ENCODE data around the gene CLDN20.
"Not testable (repeated sequence)": the region's sequence is repeated elsewhere in the genome, so short reads cannot be mapped to it uniquely, and the experiment has no call there.

The CLDN20 gene

GRCh38 chr6:155223646-155224451 is 40.0 kb upstream of the CLDN20 start:
- no peak overlapping the region for H3K4me3 ChIP-seq
- TF ChIP-seq Cebpa-rat (IDR thresholded peaks at IDR 0.05): no peak
- H3K4me1 ChIP-seq: peaks cover 0 to 31% (median 4%) of the 10 kb centered on the region in 10 experiments; a peak in 9 of 20 replicates
- H3K27ac ChIP-seq: no peak overlapping the region
- no peaks in the 10 kb centered on the region for H3K36me3 ChIP-seq
- H3K9me3 ChIP-seq (replicated peaks in 1 of 11): no peaks in the 10 kb centered on the region
- H3K9ac ChIP-seq: no peak overlapping the region
- no peaks in the 10 kb centered on the region for H3K27me3 ChIP-seq
- peak overlapping the region in 5 of 11 experiments; percentile 5 to 20 (median 17); a peak in 4 of 22 replicates for H3K4me2 ChIP-seq
- no peaks in the 10 kb centered on the region for H4K20me1 ChIP-seq

DNA sequence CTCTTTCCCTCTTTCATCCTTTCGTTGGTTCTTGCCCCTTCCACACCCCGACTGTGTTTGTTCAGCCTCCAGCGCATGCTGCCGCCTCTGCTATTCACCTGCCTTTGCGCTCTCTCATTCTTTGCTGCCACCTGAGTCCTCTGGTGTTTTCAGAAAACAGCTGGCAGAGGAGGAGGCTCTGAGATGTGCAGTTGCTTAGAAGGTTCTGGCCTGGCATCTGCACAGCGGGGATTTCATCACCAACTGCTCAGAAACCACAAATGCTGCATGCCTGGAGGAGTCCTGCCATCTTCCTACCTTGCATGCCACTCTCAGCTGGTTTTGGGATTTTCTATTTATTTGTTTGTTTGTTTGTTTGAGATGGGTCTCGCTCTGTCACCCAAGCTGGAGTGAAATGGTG is 39.2 kb upstream of the CLDN20 start:
- peak overlapping the region in 4 of 11 experiments; percentile 9 to 20 (median 18); a peak in 1 of 22 replicates for H3K4me2 ChIP-seq
- H3K9me3 ChIP-seq (replicated peaks in 1 of 11): peaks cover 0 to 3% (median 0%) of the 10 kb centered on the region in 11 experiments; a peak in 6 of 22 replicates
- H3K27me3 ChIP-seq: no peaks in the 10 kb centered on the region
- TF ChIP-seq Cebpa-rat (IDR thresholded peaks at IDR 0.05): no peak
- no peak overlapping the region for H3K9ac ChIP-seq
- no peaks in the 10 kb centered on the region for H3K36me3 ChIP-seq
- no peak overlapping the region for H3K4me3 ChIP-seq
- H3K27ac ChIP-seq: no peak overlapping the region
- peaks cover 0 to 31% (median 4%) of the 10 kb centered on the region in 10 experiments; a peak in 9 of 20 replicates for H3K4me1 ChIP-seq
- no peaks in the 10 kb centered on the region for H4K20me1 ChIP-seq

DNA sequence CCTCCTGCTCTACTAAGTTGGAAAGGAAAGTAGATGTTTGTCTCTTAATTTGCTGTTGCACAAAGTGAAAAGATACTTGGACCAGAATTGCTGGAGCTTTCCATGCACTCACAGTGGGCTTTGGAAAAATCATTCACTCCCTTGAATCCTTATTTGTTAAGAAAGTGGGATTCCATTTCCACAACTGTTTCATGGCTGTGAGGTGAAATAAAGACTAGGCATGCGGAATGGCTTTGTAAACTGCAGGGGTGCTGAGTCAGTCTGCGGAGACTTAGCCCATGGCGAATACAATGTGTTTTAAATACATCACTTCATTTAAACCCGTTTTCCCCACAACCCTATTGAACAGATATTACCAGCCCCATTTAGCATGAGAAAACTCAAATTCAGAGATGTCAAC is 36.8 kb upstream of the CLDN20 start:
- Histone ChIP-seq H4K20me1 (no peaks in the 10 kb centered on the region), H3K4me3 (no peak overlapping the region), H3K9me3 (replicated peaks in 1 of 11) (peaks cover 0 to 9% (median 4%) of the 10 kb centered on the region in 11 experiments; a peak in 8 of 22 replicates), H3K27me3 (no peaks in the 10 kb centered on the region), H3K36me3 (no peaks in the 10 kb centered on the region), H3K4me1 (peaks cover 0 to 12% (median 4%) of the 10 kb centered on the region in 10 experiments; a peak in 9 of 20 replicates), H3K27ac (no peak overlapping the region), H3K9ac (no peak overlapping the region), H3K4me2 (no peak overlapping the region)
- TF ChIP-seq Cebpa-rat (IDR thresholded peaks at IDR 0.05): no peak

DNA sequence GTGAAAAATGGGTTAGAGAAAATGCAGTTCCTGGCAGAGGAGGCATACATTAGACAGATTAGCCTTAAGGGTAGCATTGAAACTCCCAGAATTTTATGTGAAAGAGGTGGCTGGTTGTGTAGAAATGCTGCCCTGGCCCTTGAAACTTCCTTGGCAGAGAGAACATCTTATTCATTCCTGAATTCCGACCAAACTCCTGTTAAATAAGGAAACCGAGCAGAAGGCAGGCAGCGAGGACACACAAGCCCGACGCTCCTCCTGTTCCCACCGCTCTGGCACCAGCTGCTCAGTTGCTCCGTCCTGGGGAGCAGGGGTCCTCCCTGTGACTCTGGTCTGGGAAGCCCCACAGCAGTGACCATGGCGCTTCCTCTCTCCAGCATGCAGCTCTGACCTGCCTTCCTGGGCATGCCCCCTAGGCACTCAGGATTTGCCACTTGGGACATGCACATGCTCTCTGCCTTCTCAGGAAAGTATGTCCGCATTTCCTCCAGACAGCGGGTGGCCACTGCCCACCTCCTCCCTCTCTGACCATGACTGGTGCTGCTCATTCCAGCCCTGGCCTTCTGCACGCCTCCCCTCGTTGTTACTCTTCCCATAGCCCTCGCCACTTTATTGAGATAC is 35.2 kb upstream of the CLDN20 start:
- Histone ChIP-seq H4K20me1 (no peaks in the 10 kb centered on the region), H3K4me2 (no peak overlapping the region), H3K4me1 (peaks cover 0 to 11% (median 4%) of the 10 kb centered on the region in 10 experiments; a peak in 9 of 20 replicates), H3K9me3 (replicated peaks in 1 of 11) (peaks cover 0 to 9% (median 4%) of the 10 kb centered on the region in 11 experiments; a peak in 8 of 22 replicates), H3K9ac (no peak overlapping the region), H3K27me3 (no peaks in the 10 kb centered on the region), H3K27ac (no peak overlapping the region), H3K4me3 (no peak overlapping the region), H3K36me3 (no peaks in the 10 kb centered on the region)
- TF ChIP-seq Cebpa-rat (IDR thresholded peaks at IDR 0.05): no peak

- not testable (repeated sequence) for H3K4me3 ChIP-seq; H3K9me3 ChIP-seq (replicated peaks in 1 of 11); H3K27ac ChIP-seq; H3K9ac ChIP-seq; H3K4me1 ChIP-seq; H4K20me1 ChIP-seq; H3K4me2 ChIP-seq; H3K36me3 ChIP-seq; H3K27me3 ChIP-seq
Observed at GRCh38 chr6:155230975-155231374, 32.8 kb upstream of the CLDN20 start.

DNA sequence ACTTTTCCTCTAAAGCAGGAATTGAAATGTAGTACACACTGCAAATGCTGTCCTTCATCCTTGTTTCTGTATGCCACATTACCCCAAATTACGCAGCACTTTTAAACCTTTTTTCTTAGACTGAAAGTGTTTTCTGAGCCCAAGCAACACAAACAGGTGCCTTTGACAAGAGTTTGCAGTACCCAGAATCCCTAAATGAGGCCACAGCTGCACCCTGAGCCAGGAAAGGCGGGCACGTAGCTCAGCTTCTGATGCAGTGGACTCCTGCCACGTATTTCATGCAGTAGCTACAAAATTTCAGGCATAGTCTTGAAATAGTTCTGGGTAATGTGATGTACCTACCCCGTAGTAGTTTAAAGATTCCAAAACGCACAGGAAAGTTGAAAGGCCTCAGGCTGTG is 31.0 kb upstream of the CLDN20 start:
- H3K4me2 ChIP-seq: no peak overlapping the region
- H3K4me3 ChIP-seq: no peak overlapping the region
- H3K4me1 ChIP-seq: no peaks in the 10 kb centered on the region
- H3K9me3 ChIP-seq (replicated peaks in 1 of 11): peaks cover 9 to 23% (median 13%) of the 10 kb centered on the region in 11 experiments
- no peak overlapping the region for H3K27ac ChIP-seq
- no peak overlapping the region for H3K9ac ChIP-seq
- H3K27me3 ChIP-seq: no peaks in the 10 kb centered on the region
- TF ChIP-seq Cebpa-rat (IDR thresholded peaks at IDR 0.05): no peak
- H4K20me1 ChIP-seq: no peaks in the 10 kb centered on the region
- peaks cover 0 to 7% (median 0%) of the 10 kb centered on the region in 11 experiments; a peak in 4 of 22 replicates for H3K36me3 ChIP-seq

- no peak overlapping the region for H3K9ac ChIP-seq
- no peaks in the 10 kb centered on the region for H3K27me3 ChIP-seq
- no peaks in the 10 kb centered on the region for H4K20me1 ChIP-seq
- H3K4me1 ChIP-seq: no peaks in the 10 kb centered on the region
- H3K36me3 ChIP-seq: peaks cover 0 to 8% (median 0%) of the 10 kb centered on the region in 11 experiments; a peak in 4 of 22 replicates
- H3K4me2 ChIP-seq: no peak overlapping the region
- H3K27ac ChIP-seq: no peak overlapping the region
- peaks cover 16 to 31% (median 26%) of the 10 kb centered on the region in 11 experiments for H3K9me3 ChIP-seq (replicated peaks in 1 of 11)
- no peak overlapping the region for H3K4me3 ChIP-seq
- TF ChIP-seq Cebpa-rat (IDR thresholded peaks at IDR 0.05): no peak
Observed at GRCh38 chr6:155234167-155234566, 29.6 kb upstream of the CLDN20 start.

GRCh38 chr6:155234687-155235086 is 29.1 kb upstream of the CLDN20 start:
- Histone ChIP-seq H3K27me3 (no peaks in the 10 kb centered on the region), H3K4me1 (no peaks in the 10 kb centered on the region), H3K9ac (no peak overlapping the region), H3K36me3 (peaks cover 0 to 8% (median 0%) of the 10 kb centered on the region in 11 experiments; a peak in 4 of 22 replicates), H3K27ac (no peak overlapping the region), H3K9me3 (replicated peaks in 1 of 11) (peaks cover 16 to 29% (median 26%) of the 10 kb centered on the region in 11 experiments), H4K20me1 (no peaks in the 10 kb centered on the region), H3K4me3 (no peak overlapping the region), H3K4me2 (no peak overlapping the region)
- TF ChIP-seq Cebpa-rat (IDR thresholded peaks at IDR 0.05): no peak

DNA sequence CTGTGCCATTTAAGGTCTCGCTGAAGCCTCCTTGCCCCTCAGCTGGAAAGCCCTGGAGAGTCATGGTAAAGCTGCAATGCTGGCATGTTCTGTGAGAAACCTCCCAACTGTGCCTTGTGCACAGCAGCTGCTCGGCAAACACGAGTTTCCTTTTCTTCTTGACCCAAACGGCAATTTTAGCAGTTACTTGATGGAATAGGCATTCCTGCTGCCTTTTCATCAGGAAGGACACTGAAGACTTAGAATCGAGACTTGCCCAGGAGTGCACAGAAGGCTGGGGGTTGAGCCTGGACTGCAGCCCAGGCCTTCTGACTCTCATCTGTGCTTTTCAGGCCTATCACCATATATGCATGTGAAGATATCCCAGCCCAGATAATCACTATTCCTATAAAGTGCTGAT is 28.7 kb upstream of the CLDN20 start:
- no peak for TF ChIP-seq Cebpa-rat (IDR thresholded peaks at IDR 0.05)
- no peaks in the 10 kb centered on the region for H3K27me3 ChIP-seq
- H3K9me3 ChIP-seq (replicated peaks in 1 of 11): peaks cover 16 to 29% (median 22%) of the 10 kb centered on the region in 11 experiments
- no peak overlapping the region for H3K9ac ChIP-seq
- peaks cover 0 to 8% (median 0%) of the 10 kb centered on the region in 11 experiments; a peak in 4 of 22 replicates for H3K36me3 ChIP-seq
- no peak overlapping the region for H3K27ac ChIP-seq
- no peak overlapping the region for H3K4me3 ChIP-seq
- no peak overlapping the region for H3K4me2 ChIP-seq
- H3K4me1 ChIP-seq: no peaks in the 10 kb centered on the region
- H4K20me1 ChIP-seq: no peaks in the 10 kb centered on the region
